Measurements from ENCODE around the gene NKAIN1.
"Not testable (repeated sequence)": the region's sequence is repeated elsewhere in the genome, so short reads cannot be mapped to it uniquely, and the experiment has no call there.

The NKAIN1 gene

GRCh38 chr1:31199236-31199790 lies 40.4 kb downstream of the NKAIN1 start:
- no peak for TF ChIP-seq CTCF (conservative IDR thresholded peaks at IDR 0.05; ENCODE audit: low read depth, low read length)
- Histone ChIP-seq H3K4me1 (ENCODE audit: low read depth, poor library complexity, severe bottlenecking) (no peaks in the 10 kb centered on the region), H3K79me2 (ENCODE audit: insufficient read depth, low read depth) (no peaks in the 10 kb centered on the region), H3K27me3 (ENCODE audit: insufficient read depth, low read depth) (no peaks in the 10 kb centered on the region), H3K36me3 (ENCODE audit: insufficient read depth) (no peaks in the 10 kb centered on the region), H3K4me3 (IDR thresholded peaks at IDR 0.05; ENCODE audit: insufficient read depth, low read depth, low read length) (no peak overlapping the region), H2AFZ (ENCODE audit: low read depth) (no peak overlapping the region), H3K4me2 (no peak overlapping the region), H4K20me1 (ENCODE audit: insufficient read depth) (no peaks in the 10 kb centered on the region), H3K27ac (no peak overlapping the region), H3K9ac (no peak overlapping the region)

GRCh38 chr1:31198600-31198999 lies 41.1 kb downstream of the NKAIN1 start:
- Histone ChIP-seq H3K27ac (no peak overlapping the region), H3K4me2 (no peak overlapping the region), H2AFZ (ENCODE audit: low read depth) (no peak overlapping the region), H3K79me2 (ENCODE audit: insufficient read depth, low read depth) (no peaks in the 10 kb centered on the region), H4K20me1 (ENCODE audit: insufficient read depth) (no peaks in the 10 kb centered on the region), H3K9ac (no peak overlapping the region), H3K4me1 (ENCODE audit: low read depth, poor library complexity, severe bottlenecking) (no peaks in the 10 kb centered on the region), H3K36me3 (ENCODE audit: insufficient read depth) (no peaks in the 10 kb centered on the region), H3K27me3 (ENCODE audit: insufficient read depth, low read depth) (no peaks in the 10 kb centered on the region), H3K4me3 (IDR thresholded peaks at IDR 0.05; ENCODE audit: insufficient read depth, low read depth, low read length) (no peak overlapping the region)
- TF ChIP-seq CTCF (conservative IDR thresholded peaks at IDR 0.05; ENCODE audit: low read depth, low read length), result no peak

- H2AFZ ChIP-seq (ENCODE audit: low read depth), result no peak overlapping the region
- no peak overlapping the region for H3K4me2 ChIP-seq
- no peak overlapping the region for H3K9ac ChIP-seq
- no peak for TF ChIP-seq CTCF (conservative IDR thresholded peaks at IDR 0.05; ENCODE audit: low read depth, low read length)
- no peak overlapping the region for H3K4me3 ChIP-seq (IDR thresholded peaks at IDR 0.05; ENCODE audit: insufficient read depth, low read depth, low read length)
- no peaks in the 10 kb centered on the region for H3K36me3 ChIP-seq (ENCODE audit: insufficient read depth)
- H3K27me3 ChIP-seq (ENCODE audit: insufficient read depth, low read depth), result no peaks in the 10 kb centered on the region
- no peaks in the 10 kb centered on the region for H3K79me2 ChIP-seq (ENCODE audit: insufficient read depth, low read depth)
- H4K20me1 ChIP-seq (ENCODE audit: insufficient read depth), result no peaks in the 10 kb centered on the region
- H3K4me1 ChIP-seq (ENCODE audit: low read depth, poor library complexity, severe bottlenecking), result no peaks in the 10 kb centered on the region
- H3K27ac ChIP-seq, result no peak overlapping the region
Measured at GRCh38 chr1:31198150-31198549, 41.5 kb downstream of the NKAIN1 start.

- Histone ChIP-seq H4K20me1 (ENCODE audit: insufficient read depth) (no peaks in the 10 kb centered on the region), H3K9ac (no peak overlapping the region), H2AFZ (ENCODE audit: low read depth) (no peak overlapping the region), H3K36me3 (ENCODE audit: insufficient read depth) (no peaks in the 10 kb centered on the region), H3K4me2 (no peak overlapping the region), H3K79me2 (ENCODE audit: insufficient read depth, low read depth) (no peaks in the 10 kb centered on the region), H3K4me3 (IDR thresholded peaks at IDR 0.05; ENCODE audit: insufficient read depth, low read depth, low read length) (no peak overlapping the region), H3K4me1 (ENCODE audit: low read depth, poor library complexity, severe bottlenecking) (no peaks in the 10 kb centered on the region), H3K27me3 (ENCODE audit: insufficient read depth, low read depth) (no peaks in the 10 kb centered on the region), H3K27ac (no peak overlapping the region)
- TF ChIP-seq CTCF (conservative IDR thresholded peaks at IDR 0.05; ENCODE audit: low read depth, low read length), result no peak
Measured at GRCh38 chr1:31196685-31197084, 43.0 kb downstream of the NKAIN1 start.

- not testable (repeated sequence) for H4K20me1 ChIP-seq (ENCODE audit: insufficient read depth); H3K4me3 ChIP-seq (IDR thresholded peaks at IDR 0.05; ENCODE audit: insufficient read depth, low read depth, low read length); H3K36me3 ChIP-seq (ENCODE audit: insufficient read depth); H3K27me3 ChIP-seq (ENCODE audit: insufficient read depth, low read depth); H3K79me2 ChIP-seq (ENCODE audit: insufficient read depth, low read depth); H3K9ac ChIP-seq; H3K27ac ChIP-seq; H2AFZ ChIP-seq (ENCODE audit: low read depth); H3K4me2 ChIP-seq; H3K4me1 ChIP-seq (ENCODE audit: low read depth, poor library complexity, severe bottlenecking)
Measured at GRCh38 chr1:31195267-31195666, 44.4 kb downstream of the NKAIN1 start.
